OCI-LY3 (cell line): ENCODE results near the gene EAF2.

ENCODE experiments used
- H2AFZ ChIP-seq: fragments of 200-600, 300-600 bp; shearing (Covaris generic); 2 replicates; pipeline ENCODE4 v1.6.0; 2014; ENCODE audit warnings: antibody characterized with exemption, low read depth, low read length
- H3K27ac ChIP-seq: fragments of 200-600, 300-600 bp; sonication (generic); 2 replicates; pipeline ENCODE4 v1.5.1; 2014; ENCODE audit warnings: mild to moderate bottlenecking, low read length, moderate library complexity, mixed read lengths
- H3K27me3 ChIP-seq: fragments of 200-600, 300-600 bp; sonication (generic); 2 replicates; pipeline ENCODE4 v1.6.1; 2014; ENCODE audit warnings: low read depth, low read length, mixed read lengths
- H3K36me3 ChIP-seq: fragments of 200-600, 300-600 bp; sonication (generic); replicated peaks from 2 replicates; pipeline ENCODE3; 2014; ENCODE audit warnings: low read depth, low read length, mixed read lengths
- H3K4me1 ChIP-seq: fragments of 300-600, 200-600 bp; sonication (generic); 2 replicates; pipeline ENCODE4 v1.6.1; 2014; ENCODE audit warnings: low read length, mixed read lengths
- H3K4me2 ChIP-seq: fragments of 200-600, 300-600 bp; sonication (generic); 2 replicates; pipeline ENCODE4 v1.6.1; 2014; ENCODE audit warnings: low read length, mixed read lengths
- H3K4me3 ChIP-seq: fragments of 300-600, 200-600 bp; sonication (generic); 2 replicates; pipeline ENCODE4 v1.5.1; 2014; ENCODE audit warnings: antibody characterized with exemption, mild to moderate bottlenecking, low read length, moderate library complexity
- H3K79me2 ChIP-seq: fragments of 300-600, 200-600 bp; shearing (Covaris generic); 2 replicates; pipeline ENCODE4 v1.6.1; 2014; ENCODE audit warnings: mild to moderate bottlenecking, low read length, mixed read lengths
- H3K9ac ChIP-seq: fragments of 300-600, 200-600 bp; shearing (Covaris generic); 2 replicates; pipeline ENCODE4 v1.6.0; 2014; ENCODE audit warnings: mild to moderate bottlenecking, low read length, moderate library complexity
- H3K9me3 ChIP-seq: fragments of 200-600, 300-600 bp; shearing (Covaris generic); 2 replicates; pipeline ENCODE4 v1.6.1; 2014; ENCODE audit warnings: low read length, mixed read lengths; ENCODE audit not compliant: insufficient read depth
- H4K20me1 ChIP-seq: fragments of 200-600, 300-600 bp; sonication (generic); 2 replicates; pipeline ENCODE4 v1.6.1; 2016; ENCODE audit warnings: low read length, mixed read lengths; ENCODE audit not compliant: insufficient read depth
- CTCF ChIP-seq: fragments of 200-600, 300-600 bp; sonication (generic); IDR thresholded peaks from 2 replicates; pipeline ENCODE4 v1.5.1; 2014; ENCODE audit warnings: antibody characterized with exemption, low read length, low read depth
- EZH2phosphoT487 ChIP-seq: fragments of 200-600 bp; shearing (Covaris generic); IDR thresholded peaks from 2 replicates; pipeline ENCODE4 v1.6.1; 2018; ENCODE audit warnings: antibody characterized with exemption, mixed run types, low read depth

EAF2 gene

GRCh38 chr3:121916189-121916588 is 81.2 kb downstream of the EAF2 start:
- Histone ChIP-seq H3K4me3 (no peak overlapping the region), H4K20me1 (no peaks in the 10 kb centered on the region), H3K4me2 (no peak overlapping the region), H3K4me1 (peaks cover 10% of the 10 kb centered on the region), H2AFZ (no peak overlapping the region), H3K79me2 (no peaks in the 10 kb centered on the region), H3K9ac (no peak overlapping the region), H3K27ac (no peak overlapping the region), H3K27me3 (no peaks in the 10 kb centered on the region), H3K9me3 (no peaks in the 10 kb centered on the region), H3K36me3 (peaks cover 35% of the 10 kb centered on the region)
- no peak for TF ChIP-seq CTCF

GRCh38 chr3:121918779-121919483 is 83.9 kb downstream of the EAF2 start:
- TF ChIP-seq CTCF = no peak
- no peak for TF ChIP-seq EZH2phosphoT487
- Histone ChIP-seq H3K9ac (no peak overlapping the region), H3K4me1 (peaks cover 2% of the 10 kb centered on the region), H3K4me2 (no peak overlapping the region), H3K9me3 (no peaks in the 10 kb centered on the region), H2AFZ (no peak overlapping the region), H3K36me3 (peaks cover 30% of the 10 kb centered on the region), H3K79me2 (no peaks in the 10 kb centered on the region), H4K20me1 (no peaks in the 10 kb centered on the region), H3K4me3 (no peak overlapping the region), H3K27ac (no peak overlapping the region), H3K27me3 (no peaks in the 10 kb centered on the region)

- Histone ChIP-seq H3K4me2 (no peak overlapping the region), H3K9me3 (no peaks in the 10 kb centered on the region), H3K4me1 (no peaks in the 10 kb centered on the region)
These were observed 89.7 kb downstream of the EAF2 start for GRCh38 chr3:121924734-121925133.

DNA sequence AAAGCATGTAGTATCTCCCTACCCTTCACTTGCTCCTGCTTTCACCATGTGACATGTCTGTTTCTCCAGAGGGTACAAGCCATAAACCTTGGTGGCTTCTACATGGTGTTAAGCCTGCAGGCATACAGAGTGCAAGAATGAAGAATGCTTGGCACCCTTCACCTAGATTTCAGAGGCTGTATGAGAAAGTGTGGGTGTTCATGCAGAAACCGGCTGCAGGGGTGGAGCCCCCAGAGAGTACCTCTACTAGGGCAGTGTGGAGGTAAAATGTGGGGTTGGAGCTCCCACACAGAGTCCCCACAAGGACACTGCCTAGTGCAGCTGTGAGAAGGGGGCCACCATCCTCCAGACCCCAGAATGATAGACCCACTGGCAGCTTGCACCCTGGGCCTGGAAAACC is 91.4 kb downstream of the EAF2 start:
- no peaks in the 10 kb centered on the region for H3K9me3 ChIP-seq
- H4K20me1 ChIP-seq = no peaks in the 10 kb centered on the region
- peaks cover 51% of the 10 kb centered on the region for H3K36me3 ChIP-seq
- H3K27me3 ChIP-seq = no peaks in the 10 kb centered on the region
- H3K4me3 ChIP-seq = no peak overlapping the region
- H3K27ac ChIP-seq = no peak overlapping the region
- no peak overlapping the region for H3K4me2 ChIP-seq
- H3K9ac ChIP-seq = no peak overlapping the region
- H3K79me2 ChIP-seq = no peaks in the 10 kb centered on the region
- H3K4me1 ChIP-seq = no peaks in the 10 kb centered on the region
- TF ChIP-seq CTCF (no peak), EZH2phosphoT487 (no peak)
- H2AFZ ChIP-seq = no peak overlapping the region

More at GRCh38 chr3:121924734-121925133, 89.7 kb downstream of the EAF2 start:
- Histone ChIP-seq H3K27ac (no peak overlapping the region), H3K36me3 (peaks cover 50% of the 10 kb centered on the region), H3K9ac (no peak overlapping the region), H3K27me3 (no peaks in the 10 kb centered on the region), H2AFZ (no peak overlapping the region), H4K20me1 (no peaks in the 10 kb centered on the region), H3K4me3 (no peak overlapping the region), H3K79me2 (no peaks in the 10 kb centered on the region)
- TF ChIP-seq EZH2phosphoT487 (no peak), CTCF (no peak)
